HG03442 (cell line): ENCODE results near the gene NAP1L4.

Source experiments
- ATAC-seq: cut with Tn5 transposase; IDR thresholded peaks from one replicate; pipeline ENCODE4 v1.9.1; 2021; ENCODE audit warnings: mild to moderate bottlenecking, moderate library complexity; ENCODE audit not compliant: unreplicated experiment

Gene NAP1L4, protein sequence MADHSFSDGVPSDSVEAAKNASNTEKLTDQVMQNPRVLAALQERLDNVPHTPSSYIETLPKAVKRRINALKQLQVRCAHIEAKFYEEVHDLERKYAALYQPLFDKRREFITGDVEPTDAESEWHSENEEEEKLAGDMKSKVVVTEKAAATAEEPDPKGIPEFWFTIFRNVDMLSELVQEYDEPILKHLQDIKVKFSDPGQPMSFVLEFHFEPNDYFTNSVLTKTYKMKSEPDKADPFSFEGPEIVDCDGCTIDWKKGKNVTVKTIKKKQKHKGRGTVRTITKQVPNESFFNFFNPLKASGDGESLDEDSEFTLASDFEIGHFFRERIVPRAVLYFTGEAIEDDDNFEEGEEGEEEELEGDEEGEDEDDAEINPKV

DNA sequence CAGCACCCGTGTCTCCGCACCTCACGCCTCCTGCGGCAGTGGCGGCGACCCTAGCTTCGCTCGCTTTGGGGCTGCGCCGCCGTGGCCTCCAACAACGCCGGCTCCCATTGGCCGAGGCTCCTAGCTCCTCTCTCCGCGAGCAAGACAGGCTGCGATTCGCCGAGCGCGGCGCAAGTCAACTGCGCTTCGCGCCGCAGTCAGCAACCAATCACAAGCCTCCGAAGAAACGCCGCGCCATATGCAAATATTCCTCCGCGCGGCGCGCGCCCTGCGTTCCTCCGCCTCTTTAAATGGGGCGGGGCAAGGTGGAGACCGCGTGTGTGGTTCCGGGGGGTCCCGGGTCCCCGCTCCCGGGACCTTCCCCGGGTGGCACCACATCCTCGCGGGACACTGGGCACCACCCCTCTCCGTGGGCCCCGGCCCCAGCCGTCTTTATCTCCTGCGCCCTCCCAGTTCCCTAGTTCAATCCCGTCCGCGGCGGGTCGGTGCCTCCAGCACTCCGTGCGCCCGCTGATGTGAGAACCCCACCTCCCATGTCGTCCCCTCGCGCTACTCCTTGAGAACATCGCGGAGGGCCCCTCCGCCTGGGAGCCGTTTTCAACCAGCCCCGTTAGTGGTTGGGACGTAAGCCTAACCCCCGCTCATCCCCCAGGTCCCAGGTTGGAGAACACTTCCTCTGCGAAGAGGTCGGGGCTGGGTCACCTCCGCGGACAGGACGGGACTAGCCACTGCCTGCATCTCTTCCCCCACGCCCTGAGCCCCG lies at the start of gene NAP1L4:
TSS of gene NAP1L4 (minus strand) at position 96 of the 763 bp plus-strand sequence. CDS start 13,109 bp downstream, outside the sequence.
- ATAC-seq, result peak; percentile 85

DNA sequence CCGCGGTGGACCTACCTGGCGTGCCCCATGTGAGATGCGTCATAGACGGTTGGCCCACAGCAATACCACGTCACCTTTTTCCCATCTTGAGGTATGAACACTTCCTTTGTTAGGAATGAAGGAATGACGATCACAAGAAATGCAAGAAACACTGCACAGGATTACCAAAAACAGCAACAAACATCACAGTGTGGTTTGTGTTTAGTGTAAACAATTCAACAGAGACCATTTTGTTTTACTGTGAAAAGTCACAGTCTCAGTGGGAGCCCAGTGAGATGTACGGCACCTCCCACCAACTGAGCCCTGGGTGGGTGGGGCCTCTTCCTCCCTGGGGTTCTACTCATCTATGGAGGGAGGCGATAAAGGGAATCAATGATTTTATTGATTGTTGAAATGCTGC lies 48.8 kb upstream of the NAP1L4 start:
- ATAC-seq, result no peak

- ATAC-seq, result no peak
These were observed 45.8 kb upstream of the NAP1L4 start for GRCh38 chr11:3037945-3038271.

DNA sequence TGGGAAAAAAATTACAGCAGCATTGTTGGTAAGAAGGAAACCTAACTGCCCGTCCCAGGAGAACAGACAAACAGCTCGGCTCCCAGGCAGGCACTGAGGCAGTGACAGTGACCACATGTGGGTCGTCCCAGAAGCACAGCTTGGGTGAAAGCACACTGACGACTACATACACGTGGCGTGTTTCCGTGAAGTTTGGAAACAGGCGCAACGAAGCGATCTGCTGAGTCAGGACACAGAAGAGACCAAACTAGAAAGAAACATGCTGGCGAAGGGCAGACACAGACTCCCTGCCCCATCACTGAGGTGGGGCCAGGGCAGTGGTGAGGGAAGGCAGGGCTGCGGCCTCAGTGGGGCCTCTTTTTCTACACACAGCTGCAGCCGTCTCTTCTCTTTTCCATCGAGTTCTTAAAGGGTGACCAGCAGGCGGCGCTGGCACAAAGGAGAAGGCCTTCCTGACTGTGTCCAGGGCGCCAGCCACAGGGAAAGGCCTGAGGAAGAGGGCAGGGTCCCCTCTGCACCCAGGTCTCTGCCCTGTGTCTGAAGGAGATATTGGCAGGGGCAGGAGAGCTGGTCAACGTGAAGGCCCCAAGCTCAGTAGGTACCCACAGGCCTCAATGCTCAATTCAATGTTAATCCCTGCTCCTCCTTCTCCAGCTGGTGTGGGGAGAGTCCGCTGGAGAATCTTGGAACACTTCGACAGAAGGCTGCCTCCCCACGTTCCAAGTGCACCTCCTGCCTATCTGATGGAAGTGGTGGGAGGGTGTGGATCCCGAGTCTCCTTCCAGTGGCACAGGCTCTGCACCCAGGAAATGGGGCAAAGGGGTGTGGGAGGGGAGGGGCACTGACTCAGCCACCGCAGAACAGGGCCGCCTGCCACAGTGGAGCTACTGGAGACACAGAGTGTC lies 45.2 kb upstream of the NAP1L4 start:
- no peak for ATAC-seq

- ATAC-seq, result no peak
These were observed 44.3 kb upstream of the NAP1L4 start for GRCh38 chr11:3036419-3036818.

- ATAC-seq, result no peak
These were observed 43.2 kb upstream of the NAP1L4 start for GRCh38 chr11:3035333-3035732.

- no peak for ATAC-seq
These were observed 38.4 kb upstream of the NAP1L4 start for GRCh38 chr11:3030289-3031070.

DNA sequence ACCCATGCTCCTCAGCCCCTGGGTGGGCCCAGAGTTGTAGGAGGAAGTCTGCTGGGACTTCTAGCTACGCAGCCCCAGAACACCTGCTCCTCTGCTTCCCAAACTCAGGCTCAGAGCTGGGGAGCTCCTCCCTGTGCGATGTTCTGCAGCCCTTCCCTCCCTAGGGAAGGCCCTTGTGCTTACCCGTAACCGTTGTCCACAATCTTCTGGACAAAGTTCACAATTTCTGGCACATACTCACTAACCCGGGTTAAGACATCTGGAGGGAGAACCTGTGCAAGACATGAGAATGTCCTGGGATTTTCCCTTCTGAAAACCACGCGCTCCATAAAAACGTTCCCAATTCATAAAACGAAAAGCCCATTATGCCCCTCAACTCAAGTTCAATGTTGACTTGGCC lies 36.7 kb upstream of the NAP1L4 start:
- ATAC-seq, result no peak

- ATAC-seq, result no peak
These were observed 34.7 kb upstream of the NAP1L4 start for GRCh38 chr11:3026803-3027202.

GRCh38 chr11:3022982-3023381 lies 30.9 kb upstream of the NAP1L4 start:
- no peak for ATAC-seq

DNA sequence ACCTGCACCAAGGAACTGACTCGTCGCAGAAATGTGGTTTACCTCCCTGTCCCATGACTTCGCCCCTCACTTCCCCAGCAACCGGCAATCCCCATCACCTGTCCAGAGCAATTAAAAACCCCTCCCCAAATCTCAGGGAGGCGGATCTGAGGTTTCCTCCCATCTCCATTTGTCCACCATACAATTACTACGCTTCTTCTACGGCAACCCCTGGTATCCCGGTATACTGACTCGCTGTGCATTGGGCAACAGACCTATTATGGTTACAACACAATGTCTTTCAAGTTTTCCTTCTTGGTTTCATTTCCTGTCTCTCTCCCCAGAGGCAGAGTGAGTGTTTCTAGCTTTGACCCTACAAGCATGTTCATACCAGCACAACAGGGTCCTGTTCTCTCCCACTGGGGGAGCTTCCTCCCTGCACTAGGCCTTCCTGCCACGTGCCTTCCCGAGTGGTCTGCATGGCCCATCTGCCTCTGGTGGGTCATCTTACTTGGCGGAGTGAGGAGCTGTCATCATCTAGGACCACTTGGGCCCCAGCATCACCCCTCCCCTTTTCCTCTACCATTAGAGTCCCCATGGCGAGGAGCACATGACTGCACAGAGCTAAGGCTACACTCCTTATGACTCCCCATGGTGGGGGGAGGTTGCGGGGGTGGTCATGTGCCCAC lies 30.3 kb upstream of the NAP1L4 start:
- ATAC-seq, result no peak

GRCh38 chr11:3021125-3021524 lies 29.0 kb upstream of the NAP1L4 start:
- ATAC-seq, result no peak

DNA sequence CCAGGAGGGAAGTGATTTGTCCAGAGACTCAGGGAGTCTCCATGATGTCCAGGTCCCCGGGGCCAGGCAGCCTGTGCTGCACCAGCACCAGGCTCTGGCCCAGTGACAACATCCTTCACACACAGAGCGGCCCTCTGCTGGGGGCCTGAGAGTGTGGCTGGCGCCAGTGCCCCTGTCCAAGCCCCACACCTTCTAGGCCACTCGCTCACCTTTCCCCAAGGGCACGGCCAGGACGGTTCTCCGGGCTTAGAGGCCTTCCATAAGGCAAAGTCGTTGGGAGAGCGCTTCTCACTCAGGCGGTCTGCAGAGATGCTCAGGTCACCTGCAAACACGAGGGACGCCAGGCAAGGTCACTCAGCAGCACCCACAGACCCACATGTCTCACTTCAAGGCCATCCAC lies 27.9 kb upstream of the NAP1L4 start:
- ATAC-seq, result no peak

- ATAC-seq, result no peak
These were observed 26.5 kb upstream of the NAP1L4 start for GRCh38 chr11:3018596-3018995.

DNA sequence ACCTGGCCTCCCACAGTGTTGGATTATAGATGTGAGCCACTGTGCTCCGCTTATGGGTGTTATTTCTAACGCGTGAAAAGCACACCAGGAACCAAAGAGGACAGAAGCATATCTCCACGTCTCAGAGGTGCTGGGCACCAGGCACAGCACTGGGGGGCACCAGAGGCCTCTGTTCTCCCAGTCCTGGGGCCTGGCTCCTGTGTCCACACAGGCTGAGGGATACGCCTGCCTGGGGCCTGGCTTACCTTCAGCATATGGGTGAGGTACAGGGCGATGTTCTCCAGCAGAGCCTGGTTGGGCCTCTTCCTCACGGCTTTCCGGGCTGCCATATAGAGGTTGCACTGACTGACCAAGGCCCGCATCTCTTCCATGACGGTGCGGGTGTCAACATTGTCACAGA lies 24.7 kb upstream of the NAP1L4 start:
- ATAC-seq, result no peak

- no peak for ATAC-seq
These were observed 23.7 kb upstream of the NAP1L4 start for GRCh38 chr11:3015796-3016195.

GRCh38 chr11:3014943-3015342 lies 22.8 kb upstream of the NAP1L4 start:
- no peak for ATAC-seq

GRCh38 chr11:3014057-3014938 lies 22.2 kb upstream of the NAP1L4 start:
- no peak for ATAC-seq
